H1 (cell line): ENCODE measurements around the gene ZNF609. TPM values are rescaled to one million over a fixed set of nuclear protein-coding genes. Genes with fewer than 3 reads are reported as not detected.

Experiments used
- CTCF ChIA-PET: fragments of 300-600 bp; sonication (Branson Sonifier 250); formaldehyde crosslinking; loops from one replicate; lab custom pipeline; 2021; ENCODE audit not compliant: partially characterized antibody; lab: Charles Lee
- POLR2A ChIA-PET: fragments of 300-600 bp; sonication (Branson Sonifier 250); formaldehyde crosslinking; loops from one replicate; lab custom pipeline; 2021; ENCODE audit warnings: inconsistent platforms; ENCODE audit not compliant: partially characterized antibody; lab: Charles Lee
- DNase-seq, 2 experiments: peaks; one replicate each; pipeline versions ENCODE4 v3.0.0 to v3.0.0-alpha.2; 2010 to 2022; ENCODE audit warnings: low spot score in 2 of 2, low read depth in 1 of 2, mixed read lengths in 1 of 2
- FAIRE-seq: peaks from 2 replicates; lab custom pipeline; 2011; peaks lifted over from hg19 to GRCh38; lab: Jason Lieb, UNC
- H2AFZ ChIP-seq: 2 replicates; pipeline ENCODE4 v1.8.1; 2012; ENCODE audit warnings: low read length, inconsistent platforms
- H2AK5ac ChIP-seq: 2 replicates; pipeline ENCODE4 v1.6.1; 2013; ENCODE audit warnings: low read depth, low read length
- H2BK120ac ChIP-seq: replicated peaks from 2 replicates; pipeline ENCODE3; 2013; ENCODE audit warnings: low read depth, low read length, inconsistent platforms
- H2BK12ac ChIP-seq: 2 replicates; pipeline ENCODE4 v1.6.1; 2013; ENCODE audit warnings: low read depth, low read length
- H2BK15ac ChIP-seq: 2 replicates; pipeline ENCODE4 v1.6.1; 2013; ENCODE audit warnings: low read length
- H2BK20ac ChIP-seq: 2 replicates; pipeline ENCODE4 v1.6.1; 2013; ENCODE audit warnings: low read length
- H2BK5ac ChIP-seq: 2 replicates; pipeline ENCODE4 v1.6.1; 2013; ENCODE audit warnings: low read depth, low read length
- H3K14ac ChIP-seq: 2 replicates; pipeline ENCODE4 v1.6.1; 2013; ENCODE audit warnings: inconsistent platforms; ENCODE audit not compliant: insufficient read length
- H3K18ac ChIP-seq: 2 replicates; pipeline ENCODE4 v1.6.1; 2013; ENCODE audit warnings: low read length; ENCODE audit errors: extremely low read depth
- H3K23ac ChIP-seq: 2 replicates; pipeline ENCODE4 v1.6.1; 2013; ENCODE audit warnings: inconsistent platforms; ENCODE audit not compliant: insufficient read length
- H3K23me2 ChIP-seq: 2 replicates; pipeline ENCODE4 v1.6.1; 2013; ENCODE audit warnings: low read depth, low read length
- H3K27ac ChIP-seq: 2 replicates; pipeline ENCODE4 v1.6.1; 2011; ENCODE audit warnings: low read depth, low read length, inconsistent platforms
- H3K27me3 ChIP-seq, 4 experiments: replicated peaks in 1 of 4; 1 replicate in 1 of 4; 2 replicates in 3 of 4; pipeline versions ENCODE4 v1.6.1 to v1.8.1; 2011 to 2013; ENCODE audit warnings: low read length in 3 of 4, mild to moderate bottlenecking in 3 of 4, inconsistent platforms in 2 of 4, mixed read lengths in 2 of 4, moderate library complexity in 1 of 4; ENCODE audit not compliant: control insufficient read depth in 3 of 4, insufficient read depth in 3 of 4; ENCODE audit errors: extremely low read depth in 1 of 4
- H3K36me3 ChIP-seq, 4 experiments: 2 replicates each; pipeline versions ENCODE4 v1.6.1 to v1.8.1; 2011 to 2013; ENCODE audit warnings: mild to moderate bottlenecking in 4 of 4, low read length in 3 of 4, moderate library complexity in 2 of 4, control low read depth in 1 of 4, inconsistent platforms in 1 of 4; ENCODE audit not compliant: insufficient read depth in 4 of 4, control insufficient read depth in 2 of 4
- H3K4ac ChIP-seq: replicated peaks from 2 replicates; pipeline ENCODE3; 2013; ENCODE audit warnings: low read length, low read depth, mixed read lengths, inconsistent platforms; ENCODE audit not compliant: insufficient read length
- H3K4me1 ChIP-seq, 4 experiments: replicated peaks in 1 of 4; 1 replicate in 1 of 4; 2 replicates in 3 of 4; pipeline versions ENCODE4 v1.6.1 to v1.8.1; 2011 to 2013; ENCODE audit warnings: low read length in 3 of 4, inconsistent platforms in 2 of 4, mixed read lengths in 1 of 4; ENCODE audit not compliant: insufficient read depth in 4 of 4, control insufficient read depth in 3 of 4
- H3K4me2 ChIP-seq, 2 experiments: 2 replicates each; pipeline versions ENCODE4 v1.6.1 to v1.8.1; 2011 to 2013; ENCODE audit warnings: low read depth in 2 of 2, low read length in 2 of 2, control low read depth in 1 of 2, inconsistent platforms in 1 of 2, mild to moderate bottlenecking in 1 of 2; ENCODE audit not compliant: insufficient read depth in 1 of 2
- H3K4me3 ChIP-seq, 4 experiments: fragments of 200-600, 300-600 bp in 1 of 4; sonication (generic), shearing (Covaris generic), sonication (Bioruptor Twin) in 1 of 4; 2 replicates each; pipeline versions ENCODE4 v1.5.1 to v1.8.1; 2011 to 2016; ENCODE audit warnings: low read length in 4 of 4, low read depth in 3 of 4, control low read depth in 2 of 4, inconsistent platforms in 2 of 4, mild to moderate bottlenecking in 2 of 4, mixed read lengths in 1 of 4, moderate library complexity in 1 of 4; ENCODE audit not compliant: insufficient read depth in 2 of 4; ENCODE audit errors: extremely low read depth in 1 of 4
- H3K56ac ChIP-seq: replicated peaks from 2 replicates; pipeline ENCODE3; 2013; ENCODE audit warnings: low read depth, mild to moderate bottlenecking, mixed read lengths, low read length, inconsistent platforms; ENCODE audit not compliant: insufficient read length
- H3K79me1 ChIP-seq: 2 replicates; pipeline ENCODE4 v1.6.1; 2013; ENCODE audit warnings: low read depth, low read length, control low read depth
- H3K79me2 ChIP-seq, 2 experiments: 2 replicates each; pipeline versions ENCODE4 v1.6.1 to v1.8.1; 2012 to 2013; ENCODE audit warnings: low read length in 2 of 2, mild to moderate bottlenecking in 2 of 2, inconsistent platforms in 1 of 2; ENCODE audit not compliant: insufficient read depth in 2 of 2, control insufficient read depth in 1 of 2
- H3K9ac ChIP-seq, 4 experiments: replicated peaks in 1 of 4; 1 replicate in 1 of 4; 2 replicates in 3 of 4; pipeline versions ENCODE4 v1.6.1 to v1.8.1; 2011 to 2013; ENCODE audit warnings: low read depth in 3 of 4, low read length in 3 of 4, control low read depth in 2 of 4, mild to moderate bottlenecking in 2 of 4, moderate library complexity in 2 of 4, inconsistent platforms in 1 of 4; ENCODE audit errors: extremely low read depth in 1 of 4
- H3K9me3 ChIP-seq, 2 experiments: 2 replicates each; pipeline versions ENCODE4 v1.6.1 to v1.8.1; 2012 to 2013; ENCODE audit warnings: mild to moderate bottlenecking in 2 of 2, moderate library complexity in 2 of 2, control low read depth in 1 of 2, inconsistent platforms in 1 of 2, low read depth in 1 of 2, low read length in 1 of 2, mixed read lengths in 1 of 2; ENCODE audit not compliant: insufficient read depth in 2 of 2
- H4K20me1 ChIP-seq, 2 experiments: replicated peaks in 1 of 2; 2 replicates each; pipeline versions ENCODE3 to v1.8.1; 2011 to 2013; ENCODE audit warnings: inconsistent platforms in 2 of 2, low read length in 2 of 2, mild to moderate bottlenecking in 1 of 2; ENCODE audit not compliant: insufficient read depth in 2 of 2, control insufficient read depth in 1 of 2
- H4K5ac ChIP-seq: 2 replicates; pipeline ENCODE4 v1.6.1; 2013; ENCODE audit warnings: low read length, low read depth, mixed read lengths, inconsistent platforms; ENCODE audit not compliant: insufficient read length
- H4K8ac ChIP-seq: 2 replicates; pipeline ENCODE4 v1.8.0; 2013; ENCODE audit warnings: mild to moderate bottlenecking, moderate library complexity, low read length, inconsistent platforms; ENCODE audit not compliant: insufficient read depth; ENCODE audit errors: extremely low read depth
- H4K91ac ChIP-seq: replicated peaks from 2 replicates; pipeline ENCODE3; 2013; ENCODE audit warnings: low read length, mixed read lengths, inconsistent platforms; ENCODE audit not compliant: insufficient read length
- BACH1 ChIP-seq: IDR thresholded peaks from 2 replicates; pipeline ENCODE4 v1.6.1; 2012; ENCODE audit warnings: low read length, improper control_type of control experiment
- BRCA1 ChIP-seq: IDR thresholded peaks from 2 replicates; pipeline ENCODE4 v1.6.1; 2012; ENCODE audit warnings: low read depth, low read length, improper control_type of control experiment
- CBX5 ChIP-seq: fragments of 300-800, 300-1000 bp; sonication (generic); IDR thresholded peaks from 2 replicates; pipeline ENCODE4 v1.7.1; 2016; ENCODE audit warnings: antibody characterized with exemption, low read length, low read depth
- GABPA ChIP-seq: IDR thresholded peaks from 2 replicates; pipeline ENCODE4 v1.6.1; 2011; ENCODE audit warnings: mild to moderate bottlenecking, low read length, moderate library complexity, borderline replicate concordance; ENCODE audit not compliant: insufficient read depth
- HDAC6 ChIP-seq: IDR thresholded peaks from one replicate; pipeline ENCODE4 v1.7.1; 2012; ENCODE audit warnings: low read depth, mild to moderate bottlenecking, inconsistent platforms, low read length, moderate library complexity
- KDM5A ChIP-seq: fragments of 200-600 bp; IDR thresholded peaks from 2 replicates; pipeline ENCODE4 v1.7.1; 2012; ENCODE audit warnings: mild to moderate bottlenecking, low read length, inconsistent platforms, mixed read lengths
- RAD21 ChIP-seq, 2 experiments: IDR thresholded peaks in 1 of 2; conservative IDR thresholded peaks in 1 of 2; 2 replicates each; pipeline ENCODE4 v1.6.1; 2011; ENCODE audit warnings: low read depth in 2 of 2, low read length in 2 of 2, improper control_type of control experiment in 1 of 2, inconsistent platforms in 1 of 2, mild to moderate bottlenecking in 1 of 2, moderate library complexity in 1 of 2
- RNF2 ChIP-seq: fragments of 200-900, 300-1000 bp; sonication (generic); IDR thresholded peaks from 2 replicates; pipeline ENCODE4 v1.7.1; 2016; ENCODE audit warnings: borderline replicate concordance, low read depth, mild to moderate bottlenecking, antibody characterized with exemption, low read length; ENCODE audit not compliant: poor library complexity, severe bottlenecking; ENCODE audit errors: missing control alignments
- SIN3A ChIP-seq, 2 experiments: IDR thresholded peaks in 1 of 2; conservative IDR thresholded peaks in 1 of 2; 2 replicates each; pipeline ENCODE4 v1.6.1; 2011 to 2012; ENCODE audit warnings: low read length in 2 of 2, improper control_type of control experiment in 1 of 2, low read depth in 1 of 2, mild to moderate bottlenecking in 1 of 2
- SP4 ChIP-seq: IDR thresholded peaks from 2 replicates; pipeline ENCODE4 v1.6.1; 2012; ENCODE audit warnings: low read length, inconsistent platforms
- SUZ12 ChIP-seq: fragments of 200-600 bp; sonication (generic); IDR thresholded peaks from 2 replicates; pipeline ENCODE4 v1.6.1; 2012; ENCODE audit warnings: mild to moderate bottlenecking, inconsistent platforms, low read length, moderate library complexity, mixed read lengths
- WGBS, 2 experiments: shearing (Covaris generic) in 1 of 2; methylation state at CpG; one replicate each; pipeline versions ENCODE4 v1.1.6 to v1.1.7; 2013 to 2015; ENCODE audit warnings: low lambda C conversion rate in 2 of 2, mixed read lengths in 2 of 2, inconsistent platforms in 1 of 2, low coverage in 1 of 2, missing lambda C conversion rate in 1 of 2; ENCODE audit not compliant: insufficient replicate concordance in 2 of 2, insufficient coverage in 1 of 2, insufficient read length in 1 of 2; ENCODE audit errors: extremely low coverage in 1 of 2, missing lambda C conversion rate in 1 of 2; 5-methylcytosine and 5-hydroxymethylcytosine counted together
- polyA plus RNA-seq, 7 experiments: library from polyadenylated mRNA; depleted of rRNA in 3 of 7; stranded (reverse) in 5 of 7; unstranded in 2 of 7; fragments of >200 nt in 5 of 7; fragments of 200-250 nt in 2 of 7; gene quantifications; 1 replicate in 5 of 7; 2 replicates in 1 of 7; 4 replicates in 1 of 7; pipeline versions ENCODE4 v1.2.1 to v1.2.3, GENCODE V29; 2011 to 2013; ENCODE audit warnings: missing spikeins in 2 of 7, mixed read lengths in 2 of 7
- total RNA-seq: library from RNA; stranded (reverse); fragmentation: NEBNext Ultra II Directional; extraction: Animal tissue kit (Norgen Biotek cat#: 25700); gene quantifications from 2 replicates; pipeline ENCODE4 v1.2.1, GENCODE V29; 2021
- TF ChIP-seq, protein P1 (sequence below): IDR thresholded peaks from 2 replicates; pipeline ENCODE4 v1.6.1; 2012; ENCODE audit warnings: inconsistent platforms

ZNF609 gene
- total and polyA plus RNA-seq, 2 of the 8 experiments (the other 6 are each of a cell fraction or from before 2014, with no cell fraction given), result 15.5 to 47.8 TPM

- no peak overlapping the region for H3K18ac ChIP-seq
- peaks cover 6% of the 10 kb centered on the region; the same call in 1 of the 2 replicates for H3K79me1 ChIP-seq
- H2BK20ac ChIP-seq, result no peak overlapping the region
- H3K23ac ChIP-seq, result no peak overlapping the region
- no peak overlapping the region for H2AFZ ChIP-seq
- no peak overlapping the region for H3K4me3 ChIP-seq
- no peak overlapping the region for H2BK12ac ChIP-seq
- peaks cover 4% of the 10 kb centered on the region in 2 experiments for H4K20me1 ChIP-seq
- no peak overlapping the region for H4K8ac ChIP-seq
- H3K27me3 ChIP-seq, result no peaks in the 10 kb centered on the region
- no peak overlapping the region for H3K56ac ChIP-seq
- H3K23me2 ChIP-seq, result no peaks in the 10 kb centered on the region
- no peak overlapping the region for H3K9ac ChIP-seq
- no peak overlapping the region for H3K4me2 ChIP-seq
- no peaks in the 10 kb centered on the region for H3K9me3 ChIP-seq
- no peak overlapping the region for H3K4ac ChIP-seq
- H4K91ac ChIP-seq, result no peak overlapping the region
- no peak overlapping the region for H2BK120ac ChIP-seq
- H3K27ac ChIP-seq, result no peak overlapping the region
- no peak overlapping the region for H4K5ac ChIP-seq
- H3K79me2 ChIP-seq, result peaks cover 2 to 21% of the 10 kb centered on the region in 2 experiments; a peak in 2 of 4 replicates
- no peak for FAIRE-seq
- no peak overlapping the region for H3K14ac ChIP-seq
- DNase-seq, result no peak
- no peak overlapping the region; the same call in 1 of the 2 replicates for H2BK5ac ChIP-seq
- 95% methylated on average over 5 of the region's 5 CpGs; no CpG with 5 or more reads in 1 of the 2 experiments for WGBS, 2 experiments
- no peak overlapping the region for H2BK15ac ChIP-seq
- H3K36me3 ChIP-seq, result peaks cover 2 to 20% (median 12%) of the 10 kb centered on the region in 4 experiments
- ChIA-PET CTCF (interaction anchor here (0.5 to 46.3 kb wide), 19 partner anchors 9 to 313 kb away, joined by 3 to 883 read pairs (median 4); no protein-coding TSS in a partner anchor), POLR2A (interaction anchor here (0.7 to 59.2 kb wide), 10 partner anchors 13 to 575 kb away, joined by 3 to 1192 read pairs (median 6); partner anchors contain the start of genes PIF1 and RNU5B-1)
- no peak overlapping the region for H2AK5ac ChIP-seq
- peaks cover 7 to 14% (median 10%) of the 10 kb centered on the region in 4 experiments for H3K4me1 ChIP-seq
- TF ChIP-seq RNF2, result no peak
- TF ChIP-seq CBX5, result no peak
- TF ChIP-seq, protein P1, sequence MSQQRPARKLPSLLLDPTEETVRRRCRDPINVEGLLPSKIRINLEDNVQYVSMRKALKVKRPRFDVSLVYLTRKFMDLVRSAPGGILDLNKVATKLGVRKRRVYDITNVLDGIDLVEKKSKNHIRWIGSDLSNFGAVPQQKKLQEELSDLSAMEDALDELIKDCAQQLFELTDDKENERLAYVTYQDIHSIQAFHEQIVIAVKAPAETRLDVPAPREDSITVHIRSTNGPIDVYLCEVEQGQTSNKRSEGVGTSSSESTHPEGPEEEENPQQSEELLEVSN, result no peak
- TF ChIP-seq RAD21 (IDR thresholded peaks at IDR 0.05 in 1 of 2, conservative IDR thresholded peaks at IDR 0.05 in 1 of 2; ENCODE audit: low read depth in 2 of 2, low read length in 2 of 2), result no peak
- no peak for TF ChIP-seq BACH1
- no peak for TF ChIP-seq SP4
- TF ChIP-seq GABPA, result no peak
- no peak for TF ChIP-seq SIN3A (conservative IDR thresholded peaks at IDR 0.05 in 1 of 2, IDR thresholded peaks at IDR 0.05 in 1 of 2; ENCODE audit: low read depth in 1 of 2, low read length in 2 of 2)
- TF ChIP-seq BRCA1, result no peak
- no peak for TF ChIP-seq KDM5A
- no peak for TF ChIP-seq SUZ12
- TF ChIP-seq HDAC6, result no peak
These were observed 269.8 kb downstream of the ZNF609 start for GRCh38 chr15:64730151-64730550.
